ENCODE results near the gene MPC2. TPM values are rescaled to one million over a fixed set of nuclear protein-coding genes. Genes with fewer than 3 reads are reported as not detected.
"Not testable (repeated sequence)": the region's sequence is repeated elsewhere in the genome, so short reads cannot be mapped to it uniquely, and the experiment has no call there.

Gene MPC2
- total RNA-seq, 1 donor from 2014 or later: 30.7 TPM

DNA sequence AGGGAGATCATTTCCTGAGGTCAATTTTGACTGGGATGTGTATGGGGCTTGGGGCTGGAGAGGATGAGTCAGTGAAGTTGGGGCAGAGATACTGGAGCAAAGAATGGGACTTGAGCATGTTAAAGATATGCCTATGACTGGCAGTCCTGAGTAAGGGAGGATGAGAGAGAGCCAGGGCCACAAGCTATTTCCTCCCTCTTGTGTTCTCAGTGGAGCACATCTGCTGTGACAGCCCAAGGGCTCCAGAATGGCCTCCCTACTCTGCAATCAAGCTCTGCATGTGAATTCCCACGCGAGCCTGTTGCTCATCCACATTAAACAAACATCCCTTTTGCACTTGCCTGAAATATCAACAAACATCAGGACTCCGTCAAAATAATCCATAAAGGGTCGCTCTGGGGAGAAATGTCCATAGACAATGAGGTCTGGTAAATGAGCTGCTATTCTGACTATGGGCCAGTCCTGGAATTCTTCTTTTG, 32.2 kb downstream of the MPC2 start:
- no peak for DNase-seq

DNA sequence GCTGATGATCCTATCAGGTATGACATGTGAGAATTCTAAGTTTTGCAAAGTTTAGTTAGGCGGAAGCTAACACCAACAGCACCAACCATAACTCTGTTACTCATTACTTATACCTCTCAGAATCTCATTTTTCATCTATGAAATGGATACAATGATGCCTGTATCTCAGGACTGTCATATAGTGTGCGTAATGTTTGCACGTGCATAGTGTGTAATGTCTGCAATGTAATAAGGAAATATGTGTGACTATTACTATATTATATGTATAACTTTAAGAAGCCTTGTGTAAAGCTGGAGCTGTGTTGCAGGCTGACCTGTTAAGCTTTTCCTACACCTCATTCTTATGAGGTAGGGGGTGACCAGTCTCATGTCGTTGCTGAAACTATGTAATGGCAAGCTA, 36.0 kb downstream of the MPC2 start:
- DNase-seq: no peak

DNA sequence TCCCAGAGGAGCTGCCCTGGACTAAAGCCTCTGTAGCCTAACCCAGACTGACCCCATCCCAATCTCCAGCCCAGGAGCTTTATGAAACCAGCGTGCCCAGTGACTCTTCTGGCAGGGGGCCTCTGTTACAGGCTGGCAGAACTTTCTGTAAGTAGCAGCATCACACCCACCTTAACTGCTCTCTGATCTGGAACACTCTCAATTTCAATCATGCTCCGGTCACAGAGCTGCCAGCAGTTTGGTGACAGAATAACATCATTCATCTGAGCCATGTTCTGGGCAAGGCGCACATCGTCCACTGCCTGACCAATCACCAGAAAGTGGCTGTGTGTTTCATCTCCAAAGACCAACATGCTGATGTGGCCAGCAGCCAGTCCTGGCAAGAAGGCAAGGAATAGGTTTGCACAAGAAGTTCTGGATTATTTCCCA, 37.6 kb downstream of the MPC2 start:
- DNase-seq: no peak

DNA sequence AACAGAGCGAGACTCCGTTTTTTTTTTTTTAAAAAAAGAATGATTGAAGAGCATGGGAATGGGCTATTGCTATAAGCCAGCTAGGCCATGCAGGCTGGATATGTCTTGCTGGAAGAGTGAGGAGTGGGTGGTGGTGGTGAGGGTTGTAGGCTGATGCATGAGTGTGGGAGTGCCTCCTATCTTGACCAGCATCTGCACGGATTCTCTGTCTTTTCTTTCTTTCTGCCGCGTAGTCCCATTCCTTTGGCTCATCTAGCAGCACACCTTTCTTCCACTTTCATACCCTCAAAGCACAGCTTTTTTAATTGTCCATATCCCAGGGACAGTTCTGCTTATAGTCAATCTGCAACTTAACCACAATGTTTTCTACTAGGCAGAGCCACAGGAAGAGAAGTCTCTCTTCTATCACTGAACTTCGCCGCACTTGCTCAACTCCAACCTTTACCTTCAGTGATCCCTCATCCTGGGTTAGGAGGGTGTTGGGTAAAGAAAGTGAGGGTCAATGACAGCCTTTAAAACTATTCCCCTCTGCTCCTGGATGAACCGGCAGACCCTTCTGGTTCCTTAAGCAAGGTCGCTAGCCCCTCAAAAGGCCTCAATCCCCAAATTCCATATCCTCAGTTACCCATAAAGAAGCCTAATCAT, 38.2 kb downstream of the MPC2 start:
- DNase-seq: no peak

DNA sequence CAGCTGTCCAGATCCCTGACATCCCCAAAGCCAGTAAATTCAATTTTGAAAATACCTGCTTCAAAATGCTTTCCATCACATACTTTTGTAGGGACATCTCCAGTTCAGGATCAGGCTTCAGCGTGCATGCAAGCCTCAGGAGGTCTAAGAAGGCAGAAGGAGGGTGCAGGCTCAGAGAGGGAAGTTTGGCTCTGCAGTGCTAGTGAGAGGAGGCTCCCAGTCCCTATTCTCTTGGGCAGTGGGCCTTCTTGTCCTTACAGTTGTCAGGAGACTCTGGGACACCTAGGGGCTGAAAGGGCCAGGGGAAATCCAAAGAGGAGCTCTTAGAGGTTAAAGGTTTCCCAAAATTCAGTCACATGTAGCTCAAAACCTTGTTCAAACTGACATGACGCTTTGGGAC, 43.1 kb downstream of the MPC2 start:
- DNase-seq: no peak

DNA sequence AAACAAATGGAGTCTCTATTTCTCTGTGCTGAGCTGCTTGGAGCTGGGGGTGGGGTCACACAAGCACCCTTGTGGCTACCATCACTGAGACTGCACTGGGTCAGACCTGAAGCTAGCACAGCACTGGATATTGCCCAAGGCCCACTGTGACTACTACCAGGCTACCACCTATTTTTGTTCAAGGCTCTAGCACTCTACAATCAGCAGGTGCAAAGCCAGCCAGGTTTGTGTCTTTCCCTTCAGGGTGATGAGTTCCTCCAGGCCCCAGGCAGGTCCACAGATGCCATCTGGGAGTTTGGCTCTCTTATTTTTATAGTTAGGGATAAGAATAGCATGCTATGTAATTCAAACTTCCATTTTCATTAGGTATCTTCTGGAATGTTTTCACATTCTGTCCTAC, 46.5 kb downstream of the MPC2 start:
- DNase-seq: no peak

DNA sequence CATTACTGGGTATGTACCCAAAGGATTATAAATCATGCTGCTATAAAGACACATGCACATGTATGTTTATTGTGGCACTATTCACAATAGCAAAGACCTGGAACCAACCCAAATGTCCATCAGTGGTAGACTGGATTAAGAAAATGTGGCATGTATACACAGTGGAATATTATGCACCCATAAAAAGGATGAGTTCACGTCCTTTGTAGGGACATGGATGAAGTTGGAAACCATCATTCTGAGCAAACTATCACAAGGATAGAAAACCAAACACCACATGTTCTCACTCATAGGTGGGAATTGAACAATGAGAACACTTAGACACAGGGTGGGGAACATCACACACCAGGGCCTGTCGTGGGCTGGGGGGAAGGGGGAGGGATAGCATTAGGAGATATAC, 49.7 kb downstream of the MPC2 start:
- not testable (repeated sequence) for DNase-seq

DNA sequence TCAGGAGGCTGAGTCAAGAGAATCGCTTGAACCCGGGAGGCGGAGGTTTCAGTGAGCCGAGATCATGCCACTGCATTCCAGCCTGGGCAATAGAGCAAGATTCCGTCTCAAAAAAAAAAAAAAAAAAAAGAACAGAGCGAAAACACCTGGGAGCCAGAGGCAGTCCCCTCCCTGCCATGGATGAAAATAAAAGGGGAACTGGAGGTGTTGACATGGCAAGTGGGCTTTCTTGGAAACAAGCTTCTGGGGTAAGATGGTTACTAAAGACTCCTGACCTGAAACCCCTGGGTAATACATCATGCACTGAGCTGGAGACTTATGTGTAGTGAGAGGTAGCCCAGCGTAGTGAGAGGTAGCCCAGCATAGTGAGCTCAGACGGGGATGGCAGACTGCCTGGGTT, 54.5 kb downstream of the MPC2 start:
- no peak for DNase-seq

DNA sequence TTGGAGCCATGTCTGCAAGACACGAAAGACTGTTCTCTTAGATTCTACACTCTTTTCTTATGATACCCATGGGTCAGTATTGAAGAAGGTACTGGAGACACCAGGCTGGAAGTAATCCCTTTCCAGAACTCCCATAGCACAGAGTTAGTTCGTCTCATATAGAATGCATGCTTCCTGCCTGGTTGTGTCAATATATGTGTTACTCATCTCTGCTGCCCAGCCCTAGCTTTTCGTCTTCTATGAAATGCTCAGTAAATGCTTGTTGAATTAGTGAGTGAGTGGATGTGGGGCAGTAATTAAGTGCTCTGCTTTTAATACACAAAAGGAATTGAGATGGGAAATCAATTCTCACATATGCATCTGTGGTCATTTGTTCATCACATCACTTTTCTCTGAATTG, 55.1 kb downstream of the MPC2 start:
- DNase-seq: no peak

DNA sequence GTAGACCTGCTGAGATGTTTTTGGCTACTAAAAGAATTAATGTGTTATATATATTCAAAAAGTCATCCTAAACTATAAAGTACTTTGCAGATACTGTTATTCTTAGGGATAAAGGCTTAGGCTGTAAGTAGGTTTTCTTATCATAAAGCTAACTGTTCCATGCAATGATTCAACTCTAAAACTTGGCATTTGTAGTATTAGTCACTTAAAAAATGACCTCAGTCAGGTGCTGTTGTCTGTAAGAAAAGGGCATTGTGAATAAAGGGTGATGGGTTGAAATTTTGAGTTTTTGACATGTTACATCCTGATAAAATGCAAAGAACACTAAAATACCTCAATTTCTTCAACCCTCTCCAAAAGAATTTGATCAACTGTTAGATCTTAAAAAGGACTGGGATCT, 55.8 kb downstream of the MPC2 start:
- no peak for DNase-seq

DNA sequence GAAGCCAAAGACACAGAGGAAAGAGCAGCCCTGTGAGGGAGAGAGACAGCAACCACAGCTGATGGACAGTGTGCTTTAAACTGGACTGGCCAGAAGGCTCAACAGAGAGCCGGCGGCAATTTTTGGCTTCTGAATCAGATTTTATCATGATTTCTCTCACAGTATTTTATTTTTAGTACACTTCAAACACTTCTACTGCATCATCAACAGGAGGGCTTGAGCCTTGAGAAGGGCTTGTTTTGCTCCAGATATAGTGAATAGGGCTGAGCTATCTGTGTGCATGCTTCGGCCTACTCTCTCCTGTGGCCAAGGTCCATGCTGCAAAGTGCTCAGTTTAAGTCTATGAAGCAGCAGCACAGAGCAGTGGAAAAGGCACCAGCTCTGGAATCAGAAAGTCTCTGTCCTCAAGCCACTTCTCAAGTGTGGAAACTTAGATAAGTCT, 56.3 kb downstream of the MPC2 start:
- no peak for DNase-seq

DNA sequence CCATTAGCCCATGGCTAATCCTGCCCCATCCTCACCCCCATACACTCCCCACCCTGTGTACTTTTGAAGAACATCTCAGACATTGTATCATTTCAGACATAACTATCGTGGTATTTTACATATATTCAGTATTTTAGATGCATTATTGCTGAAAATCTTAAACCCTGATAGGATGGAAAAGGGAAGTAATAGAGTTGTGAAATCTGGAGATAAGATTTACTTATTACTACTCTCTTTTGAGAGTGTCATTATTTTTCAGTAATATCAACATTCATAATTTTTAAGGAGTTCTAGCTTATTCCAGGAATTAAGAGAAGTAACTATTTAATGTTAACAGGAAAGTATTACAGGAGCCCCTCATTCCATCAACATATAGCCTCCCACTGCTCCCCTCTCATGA, 57.4 kb downstream of the MPC2 start:
- DNase-seq: no peak

DNA sequence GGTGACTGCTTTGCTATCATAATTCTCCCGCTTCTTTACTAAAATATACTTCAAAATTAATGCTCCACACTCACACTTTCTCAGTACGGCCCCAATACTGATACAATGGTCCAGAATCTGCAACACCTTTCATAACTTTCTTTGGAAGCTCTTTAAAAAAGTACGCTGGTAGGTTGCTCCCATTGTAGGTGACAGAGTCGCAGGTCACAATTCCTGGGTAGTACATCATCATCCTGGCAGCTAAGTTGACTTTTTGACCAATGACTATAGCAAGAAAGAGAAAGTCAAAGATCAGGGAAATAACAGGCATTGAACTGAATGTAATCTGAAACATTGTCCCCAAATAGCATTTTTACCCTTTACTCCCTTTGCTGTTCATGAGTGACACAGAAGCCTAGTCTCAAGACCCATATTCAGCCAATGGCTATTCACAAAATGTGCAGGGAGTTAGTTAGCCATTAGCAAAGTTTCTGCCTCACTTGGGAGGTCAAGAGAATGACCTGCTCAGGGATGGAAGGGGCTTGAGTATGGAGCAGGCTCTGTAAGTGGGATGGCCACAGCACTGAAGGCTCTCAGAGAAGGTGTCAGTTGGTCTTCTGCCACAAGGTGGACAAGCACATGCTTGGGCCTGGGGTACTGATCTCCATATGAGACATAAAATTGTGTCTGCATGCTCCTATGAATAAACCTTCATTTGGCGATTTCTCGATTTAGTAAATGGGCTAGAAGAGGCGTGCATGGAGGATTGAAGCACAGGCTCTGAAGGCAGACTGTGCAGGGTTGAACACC, 58.3 kb downstream of the MPC2 start:
- no peak for DNase-seq

DNA sequence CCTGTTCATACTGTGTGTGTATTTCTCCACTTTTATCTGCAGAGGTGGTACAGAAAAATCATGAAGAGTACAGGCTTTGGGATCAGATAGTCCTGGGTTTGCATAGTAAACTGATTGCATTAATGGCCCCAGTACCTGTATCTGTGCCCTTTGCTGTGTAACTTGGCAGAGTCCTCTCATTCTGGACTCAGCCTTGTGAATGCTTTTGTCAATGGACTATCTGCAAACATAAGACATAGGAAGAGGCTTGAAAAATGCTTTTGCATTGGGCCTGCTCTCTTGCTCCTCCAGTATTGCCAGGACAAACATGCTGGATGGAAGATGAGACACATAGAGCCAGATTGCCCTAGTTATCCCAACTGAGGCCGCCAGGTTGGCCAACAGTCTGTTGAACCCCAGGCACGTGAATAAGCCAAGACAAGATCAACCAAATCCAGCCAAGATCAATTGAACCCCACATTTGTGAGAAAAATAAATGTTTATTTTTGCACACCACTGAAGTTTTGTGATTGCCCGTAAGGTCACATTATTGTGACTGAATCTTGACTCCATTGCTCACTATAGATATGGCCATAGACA, 60.2 kb downstream of the MPC2 start:
- no peak for DNase-seq

DNA sequence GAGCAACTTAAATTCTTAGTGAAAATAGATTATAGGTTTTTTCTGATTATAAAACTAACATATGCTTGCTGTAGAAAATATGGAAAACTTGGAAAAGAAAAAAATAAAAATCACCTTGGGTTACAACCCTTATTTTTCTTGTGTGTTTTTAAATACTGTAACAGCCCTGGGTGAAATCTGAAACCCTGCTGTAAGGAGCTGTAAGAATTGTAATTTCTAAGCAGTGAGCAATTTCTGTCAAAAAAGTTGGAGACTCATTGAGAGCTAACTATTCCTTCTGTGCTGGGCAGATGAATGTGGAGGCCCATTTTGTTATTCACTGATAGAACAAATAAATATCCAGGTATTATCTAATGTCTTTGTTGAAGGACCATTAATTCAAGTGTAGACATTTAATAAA, 65.5 kb downstream of the MPC2 start:
- DNase-seq: no peak

DNA sequence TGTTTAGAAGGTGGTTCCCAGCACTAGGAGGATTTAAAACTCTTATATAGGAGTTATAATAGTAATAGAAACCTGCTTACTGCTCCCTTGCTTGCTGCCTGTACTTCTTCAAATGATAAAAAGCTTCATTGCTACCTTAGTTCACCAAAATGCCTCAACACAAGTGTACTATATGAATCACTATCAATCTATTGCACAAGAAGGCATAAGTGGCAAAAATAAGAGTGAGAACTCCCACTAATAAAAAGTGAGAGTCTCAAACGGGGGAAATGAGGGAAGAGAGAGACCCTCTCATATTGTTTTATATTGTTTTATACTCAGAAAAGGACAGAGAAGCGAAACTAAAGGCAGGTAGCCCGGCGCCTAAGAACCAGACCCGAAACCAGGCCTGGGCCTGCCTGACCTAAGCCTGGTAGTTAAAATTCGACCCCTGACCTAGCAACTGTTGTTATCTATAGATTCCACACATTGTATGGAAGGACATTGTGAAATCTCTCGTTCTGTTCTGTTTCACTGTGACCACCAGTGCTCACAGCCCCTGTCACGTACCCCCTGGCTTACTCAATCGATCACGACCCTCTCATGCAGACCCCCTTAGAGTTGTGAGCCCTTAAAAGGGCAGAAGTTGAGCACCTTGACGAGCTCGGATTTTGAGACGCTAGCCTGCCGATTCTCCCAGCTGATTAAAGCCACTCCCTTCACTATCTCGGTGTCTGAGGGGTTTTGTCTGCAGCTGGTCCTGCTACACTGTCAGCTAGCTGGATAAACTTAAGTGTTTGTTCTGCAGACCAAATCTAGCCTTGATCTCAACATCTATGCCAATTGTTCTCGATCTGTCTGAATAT, 67.5 kb downstream of the MPC2 start:
- not testable (repeated sequence) for DNase-seq

DNA sequence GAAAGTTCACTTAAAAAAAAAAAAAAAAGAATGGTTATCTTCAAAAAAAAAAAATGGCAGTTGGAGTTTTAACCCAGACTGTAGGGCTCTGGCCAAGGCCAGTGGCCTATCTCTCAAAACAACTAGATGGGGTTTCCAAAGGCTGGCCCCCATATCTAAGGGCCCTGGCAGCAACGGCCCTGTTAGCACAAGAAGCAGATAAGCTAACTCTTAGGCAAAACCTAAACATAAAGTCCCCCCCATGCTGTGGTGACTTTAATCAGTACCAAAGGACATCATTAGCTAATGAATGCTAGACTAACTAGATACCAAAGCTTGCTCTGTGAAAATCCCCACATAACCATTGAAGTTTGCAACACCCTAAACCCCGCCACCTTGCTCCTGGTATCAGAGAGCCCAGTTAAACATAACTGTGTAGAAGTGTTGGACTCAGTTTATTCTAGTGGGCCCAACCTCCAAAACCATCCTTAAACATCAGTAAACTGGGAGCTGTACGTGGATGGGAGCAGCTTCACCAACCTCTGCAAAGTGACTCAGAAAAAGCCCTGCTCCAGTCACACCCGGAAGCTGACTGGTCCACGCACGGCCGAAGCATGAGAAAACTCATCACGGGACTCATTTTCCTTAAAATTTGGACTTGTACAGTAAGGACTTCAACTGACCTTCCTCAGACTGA, 70.0 kb downstream of the MPC2 start:
- not testable (repeated sequence) for DNase-seq
